ENCODE results near the gene PABPN1L.

The PABPN1L gene, protein sequence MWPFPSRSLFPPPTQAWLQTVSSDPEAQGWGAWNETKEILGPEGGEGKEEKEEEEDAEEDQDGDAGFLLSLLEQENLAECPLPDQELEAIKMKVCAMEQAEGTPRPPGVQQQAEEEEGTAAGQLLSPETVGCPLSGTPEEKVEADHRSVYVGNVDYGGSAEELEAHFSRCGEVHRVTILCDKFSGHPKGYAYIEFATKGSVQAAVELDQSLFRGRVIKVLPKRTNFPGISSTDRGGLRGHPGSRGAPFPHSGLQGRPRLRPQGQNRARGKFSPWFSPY

DNA sequence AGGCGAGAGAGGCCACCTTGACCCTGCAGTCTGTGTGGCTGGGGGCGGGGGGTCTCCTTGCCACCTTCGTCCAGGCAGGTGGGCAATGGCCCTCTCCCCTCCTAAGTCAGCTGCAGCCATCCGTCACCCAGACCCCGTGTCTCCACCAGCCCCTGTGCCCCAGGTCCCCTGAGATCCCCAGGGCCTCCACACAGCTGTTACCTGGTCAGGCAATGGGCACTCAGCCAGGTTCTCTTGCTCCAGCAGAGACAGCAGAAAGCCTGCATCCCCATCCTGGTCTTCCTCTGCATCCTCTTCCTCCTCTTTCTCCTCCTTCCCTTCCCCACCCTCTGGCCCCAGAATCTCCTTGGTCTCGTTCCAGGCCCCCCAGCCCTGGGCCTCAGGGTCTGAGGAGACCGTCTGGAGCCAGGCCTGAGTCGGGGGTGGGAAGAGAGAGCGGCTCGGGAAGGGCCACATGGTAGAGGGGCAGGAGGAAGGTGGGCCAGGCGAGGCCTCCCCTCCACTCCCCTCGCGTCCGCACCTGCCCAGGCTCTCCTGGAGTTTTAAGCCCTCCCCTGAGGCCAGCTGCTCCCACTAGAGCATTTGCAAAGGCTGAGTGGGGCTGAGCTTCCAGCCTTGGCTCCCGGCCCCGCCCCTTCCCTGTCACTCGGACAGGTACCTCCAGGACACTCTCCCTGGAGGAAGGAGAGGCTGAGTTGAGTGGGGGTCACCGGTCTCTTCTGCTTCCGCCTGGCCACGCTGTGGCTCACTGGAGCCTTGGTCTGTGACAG lies at the start of gene PABPN1L:
Gene PABPN1L (minus strand): TSS at position 510 of the 770 bp plus-strand sequence. CDS start 54 bp downstream, at position 456.
- no peak for DNase-seq (ENCODE audit: low spot score)

DNA sequence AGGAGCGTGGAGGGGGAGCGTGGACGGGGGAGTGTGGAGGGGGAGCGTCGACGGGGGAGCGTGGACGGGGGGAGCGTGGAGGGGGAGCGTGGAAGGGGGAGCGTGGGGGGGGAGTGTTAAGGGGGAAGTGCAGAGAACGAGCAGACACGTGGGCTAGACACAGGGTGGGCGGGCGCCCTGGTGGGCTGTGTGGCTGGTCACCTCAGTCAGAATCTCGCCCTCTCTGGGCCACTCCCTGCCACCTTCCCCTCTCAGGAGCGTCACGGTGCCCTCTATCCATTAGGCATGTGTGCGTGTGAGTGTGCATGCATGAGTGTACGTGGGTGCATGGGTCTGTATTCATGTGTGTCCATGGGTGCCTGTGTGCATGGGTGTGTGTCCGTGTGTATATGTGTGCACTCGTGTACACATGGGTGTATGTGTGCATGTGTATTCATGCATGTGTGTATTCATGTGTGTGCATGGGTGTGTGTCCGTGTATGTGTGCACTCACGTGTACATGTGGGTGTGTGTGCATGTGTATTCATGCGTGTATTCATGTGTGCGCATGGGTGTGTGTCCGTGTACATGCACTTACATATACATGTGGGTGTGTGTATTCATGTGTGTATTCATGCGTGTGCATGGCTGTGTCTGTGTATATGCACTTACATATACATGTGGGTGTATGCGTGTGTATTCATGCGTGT lies 49.3 kb upstream of the PABPN1L start:
- no peak for DNase-seq (ENCODE audit: low spot score)

- DNase-seq (ENCODE audit: low spot score), result no peak
Observed at GRCh38 chr16:88914750-88915368, 48.4 kb upstream of the PABPN1L start.

DNA sequence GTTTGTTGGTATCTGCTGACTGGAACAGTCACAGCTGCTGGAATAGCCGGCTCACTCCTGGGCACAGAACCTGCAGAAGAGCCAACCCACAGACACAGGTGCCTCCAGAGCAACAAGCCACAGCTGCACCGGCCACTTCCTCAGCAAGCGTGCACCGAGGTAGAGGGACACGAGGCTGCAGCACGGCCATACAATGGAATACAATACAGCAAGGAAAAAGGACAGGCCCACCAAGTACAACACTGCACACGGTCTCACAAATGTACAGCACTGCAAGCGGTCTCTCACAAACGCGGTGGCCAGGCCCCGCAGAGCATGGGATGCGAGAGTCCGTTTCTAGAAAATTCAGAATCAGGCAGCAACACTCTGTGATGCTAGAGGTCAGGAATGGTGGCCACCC lies 47.4 kb upstream of the PABPN1L start:
- no peak for DNase-seq (ENCODE audit: low spot score)

- DNase-seq (ENCODE audit: low spot score), result no peak
Observed at GRCh38 chr16:88913001-88913612, 46.6 kb upstream of the PABPN1L start.

DNA sequence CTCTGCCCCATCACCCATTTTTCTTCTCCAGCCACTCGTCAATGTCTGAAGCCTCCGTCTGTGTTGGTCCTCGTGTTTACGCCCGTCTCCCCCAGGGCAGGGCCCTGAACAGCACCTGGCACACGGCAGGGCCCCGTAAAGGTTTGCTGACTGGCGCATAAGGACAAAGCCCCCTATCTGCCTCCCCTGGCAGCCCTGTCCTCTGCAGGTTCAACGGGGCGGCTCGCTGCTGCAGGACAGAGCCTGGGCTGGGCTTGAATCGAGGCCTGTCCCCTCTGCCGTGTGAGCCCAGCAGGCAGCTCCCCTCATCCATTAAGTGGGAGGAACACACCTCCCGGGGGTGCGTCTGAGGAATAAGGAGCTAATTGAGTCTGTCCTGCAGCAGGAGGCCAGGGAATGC lies 46.1 kb upstream of the PABPN1L start:
- no peak for DNase-seq (ENCODE audit: low spot score)

- DNase-seq (ENCODE audit: low spot score), result no peak
Observed at GRCh38 chr16:88911946-88912310, 45.5 kb upstream of the PABPN1L start.

- DNase-seq (ENCODE audit: low spot score), result no peak
Observed at GRCh38 chr16:88911136-88911945, 44.9 kb upstream of the PABPN1L start.

GRCh38 chr16:88910284-88911135 lies 44.0 kb upstream of the PABPN1L start:
- no peak for DNase-seq (ENCODE audit: low spot score)

DNA sequence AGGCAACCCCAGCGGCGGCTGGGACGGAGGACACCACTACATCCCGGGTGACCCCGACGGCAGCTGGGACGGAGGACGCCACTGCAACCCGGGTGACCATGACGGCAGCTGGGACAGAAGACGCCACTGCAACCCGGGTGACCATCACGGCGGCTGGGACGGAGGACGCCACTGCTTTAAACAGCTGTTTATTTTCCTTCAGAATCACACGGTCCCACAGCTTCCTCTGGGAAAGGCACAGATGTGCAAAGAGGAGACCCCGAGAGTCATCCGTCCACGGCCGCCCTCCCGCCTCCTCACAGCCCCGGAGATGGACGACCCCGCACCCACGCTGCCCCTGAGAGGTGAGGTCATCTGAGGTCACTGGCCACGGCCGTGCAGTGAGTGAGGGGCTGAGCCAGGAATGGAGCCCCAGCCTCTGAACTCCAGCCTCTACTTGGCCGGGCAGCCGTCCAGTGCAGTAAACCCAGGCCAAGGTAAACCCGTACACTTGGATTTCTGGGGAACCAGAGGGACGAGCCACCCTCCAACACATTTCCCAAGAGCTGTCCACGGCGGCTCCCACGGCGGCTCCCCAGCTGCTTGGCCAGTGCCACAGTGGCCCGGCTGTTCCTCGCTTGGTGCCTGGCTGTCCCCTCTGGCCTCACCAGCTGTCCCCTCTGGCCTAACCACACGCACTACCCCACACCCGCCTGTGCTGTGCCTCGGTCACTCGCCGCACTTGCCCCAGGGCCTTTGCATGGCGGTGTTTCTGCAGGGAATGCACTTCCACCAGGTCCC lies 43.2 kb upstream of the PABPN1L start:
- DNase-seq (ENCODE audit: low spot score), result no peak

GRCh38 chr16:88908307-88908706 lies 41.8 kb upstream of the PABPN1L start:
- no peak for DNase-seq (ENCODE audit: low spot score)

- no peak for DNase-seq (ENCODE audit: low spot score)
Observed at GRCh38 chr16:88907768-88908167, 41.3 kb upstream of the PABPN1L start.

GRCh38 chr16:88906535-88907105 lies 40.2 kb upstream of the PABPN1L start:
- no peak for DNase-seq (ENCODE audit: low spot score)

DNA sequence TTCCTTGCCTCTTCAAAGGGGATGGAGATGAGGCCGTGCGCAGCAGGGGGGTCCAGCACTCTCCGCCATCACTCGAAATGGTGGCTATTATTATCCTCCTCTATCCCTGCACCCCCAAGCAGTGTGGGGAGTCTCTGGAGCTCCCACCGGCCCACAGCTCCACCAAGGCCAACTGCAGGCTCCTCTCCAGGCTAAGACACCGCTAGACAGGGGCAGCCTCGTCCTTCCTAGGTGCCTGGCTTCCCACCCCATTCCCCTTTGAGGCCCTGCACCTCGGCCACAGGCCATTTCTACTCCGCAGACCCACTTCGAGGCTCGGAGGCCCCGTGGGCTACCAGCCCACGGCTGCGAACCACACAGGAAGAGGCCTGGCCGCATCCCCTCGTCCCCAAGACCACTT lies 39.6 kb upstream of the PABPN1L start:
- DNase-seq (ENCODE audit: low spot score), result no peak

DNA sequence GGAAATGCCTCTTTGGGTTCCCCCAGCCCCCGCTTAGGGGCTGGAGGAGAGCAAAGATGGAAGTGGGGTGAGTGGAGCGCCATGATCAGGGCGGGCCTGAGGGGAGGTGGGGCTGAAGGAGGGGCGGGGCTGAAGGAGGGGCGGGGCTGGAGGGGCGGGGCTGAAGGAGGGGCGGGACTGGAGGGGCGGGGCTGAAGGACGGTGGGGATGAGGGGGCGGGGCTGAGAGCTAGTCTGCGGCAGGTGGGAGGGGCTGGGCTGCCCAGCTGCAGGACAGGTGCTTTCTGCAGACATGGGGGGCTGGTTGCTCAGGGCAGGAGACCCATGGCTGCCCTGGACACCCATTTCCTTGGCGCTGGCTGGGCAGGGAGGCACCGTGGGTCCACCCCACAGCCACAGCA lies 39.1 kb upstream of the PABPN1L start:
- DNase-seq (ENCODE audit: low spot score), result no peak

- DNase-seq (ENCODE audit: low spot score), result peak; percentile 21
Observed at GRCh38 chr16:88904676-88905365, 38.4 kb upstream of the PABPN1L start.

GRCh38 chr16:88903267-88903666 lies 36.8 kb upstream of the PABPN1L start:
- no peak for DNase-seq (ENCODE audit: low spot score)

- no peak for DNase-seq (ENCODE audit: low spot score)
Observed at GRCh38 chr16:88902744-88903143, 36.3 kb upstream of the PABPN1L start.
